ENCODE results near the gene LGALS7. TPM values are rescaled to one million over a fixed set of nuclear protein-coding genes. Genes with fewer than 3 reads are reported as not detected.

The LGALS7 gene
- total and polyA plus RNA-seq, 2 of the 8 experiments (the other 6 are each of a cell fraction or from before 2014, with no cell fraction given): 0.32 TPM; not detected in 1

- WGBS, 2 experiments (ENCODE audit: extremely low coverage in 1 of 2, insufficient coverage in 1 of 2, insufficient read length in 1 of 2, insufficient replicate concordance in 2 of 2, low coverage in 1 of 2, low lambda C conversion rate in 2 of 2, missing lambda C conversion rate in 1 of 2): 93% methylated on average over 12 of the region's 12 CpGs; no CpG with 5 or more reads in 1 of the 2 experiments
- Histone ChIP-seq H4K8ac (ENCODE audit: extremely low read depth, insufficient read depth, low read length) (no peak overlapping the region; the same call in 1 of the 2 replicates), H4K91ac (replicated peaks; ENCODE audit: insufficient read length, low read length) (no peak overlapping the region), H3K27me3 (replicated peaks in 1 of 4; ENCODE audit: control insufficient read depth in 3 of 4, extremely low read depth in 1 of 4, insufficient read depth in 3 of 4, low read length in 3 of 4) (no peaks in the 10 kb centered on the region; a peak in 2 of 7 replicates), H2BK20ac (ENCODE audit: low read length) (no peak overlapping the region), H4K5ac (ENCODE audit: insufficient read length, low read depth, low read length) (no peak overlapping the region), H2BK15ac (ENCODE audit: low read length) (no peak overlapping the region), H3K4me2 (ENCODE audit: insufficient read depth in 1 of 2, low read depth in 2 of 2, low read length in 2 of 2) (no peak overlapping the region), H3K4me3 (ENCODE audit: extremely low read depth in 1 of 4, insufficient read depth in 2 of 4, low read depth in 3 of 4, low read length in 4 of 4) (no peak overlapping the region), H3K23ac (ENCODE audit: insufficient read length) (no peak overlapping the region), H3K56ac (replicated peaks; ENCODE audit: insufficient read length, low read depth, low read length) (no peak overlapping the region), H3K36me3 (ENCODE audit: control insufficient read depth in 2 of 4, insufficient read depth in 4 of 4, low read length in 3 of 4) (no peaks in the 10 kb centered on the region), H3K79me1 (ENCODE audit: low read depth, low read length) (no peaks in the 10 kb centered on the region), H2BK120ac (replicated peaks; ENCODE audit: low read depth, low read length) (no peak overlapping the region), H3K79me2 (ENCODE audit: control insufficient read depth in 1 of 2, insufficient read depth in 2 of 2, low read length in 2 of 2) (no peaks in the 10 kb centered on the region), H2BK12ac (ENCODE audit: low read depth, low read length) (no peak overlapping the region), H3K18ac (ENCODE audit: extremely low read depth, low read length) (no peak overlapping the region), H2AK5ac (ENCODE audit: low read depth, low read length) (no peak overlapping the region), H3K14ac (ENCODE audit: insufficient read length) (no peak overlapping the region), H3K4me1 (replicated peaks in 1 of 4; ENCODE audit: control insufficient read depth in 3 of 4, insufficient read depth in 4 of 4, low read length in 3 of 4) (no peaks in the 10 kb centered on the region; a peak in 2 of 7 replicates), H3K27ac (ENCODE audit: low read depth, low read length) (no peak overlapping the region), H3K9ac (replicated peaks in 1 of 4; ENCODE audit: extremely low read depth in 1 of 4, low read depth in 3 of 4, low read length in 3 of 4) (no peak overlapping the region), H3K4ac (replicated peaks; ENCODE audit: insufficient read length, low read depth, low read length) (no peak overlapping the region), H4K20me1 (replicated peaks in 1 of 2; ENCODE audit: control insufficient read depth in 1 of 2, insufficient read depth in 2 of 2, low read length in 2 of 2) (no peaks in the 10 kb centered on the region), H2BK5ac (ENCODE audit: low read depth, low read length) (no peak overlapping the region), H3K23me2 (ENCODE audit: low read depth, low read length) (peaks cover 5% of the 10 kb centered on the region; the same call in 1 of the 2 replicates), H2AFZ (ENCODE audit: low read length) (no peak overlapping the region), H3K9me3 (ENCODE audit: insufficient read depth in 2 of 2, low read depth in 1 of 2, low read length in 1 of 2) (peaks cover 0 to 2% of the 10 kb centered on the region in 2 experiments; a peak in 1 of 4 replicates)
- ChIA-PET POLR2A (ENCODE audit: partially characterized antibody) (interaction anchor here (1.2 to 2.3 kb wide), 2 partner anchors 11 to 21 kb away, joined by 3 to 4 read pairs; partner anchors contain the start of gene LGALS4), CTCF (ENCODE audit: partially characterized antibody) (interaction anchor here (0.5 to 1.5 kb wide), 3 partner anchors 18 to 131 kb away, joined by 3 to 4 read pairs (median 4); no protein-coding TSS in a partner anchor)
- FAIRE-seq (no peak), DNase-seq (ENCODE audit: low read depth in 1 of 2, low spot score in 2 of 2) (no peak)
- TF ChIP-seq EGR1 (IDR thresholded peaks at IDR 0.05; ENCODE audit: borderline replicate concordance, low read depth, low read length) (no peak), RAD21 (IDR thresholded peaks at IDR 0.05 in 1 of 2, conservative IDR thresholded peaks at IDR 0.05 in 1 of 2; ENCODE audit: low read depth in 2 of 2, low read length in 2 of 2) (no peak)
Observed at GRCh38 chr19:38801359-38802095, 28.2 kb upstream of the LGALS7 start.

Data from H1 (cell line).